ENCODE results near the gene ATP2B1. TPM values are rescaled to one million over a fixed set of nuclear protein-coding genes. Genes with fewer than 3 reads are reported as not detected.
A peak's percentile ranks its signal among the peaks of the same experiment; 100 is the strongest.

ATP2B1 gene
- total and polyA plus RNA-seq, 2 of the 13 experiments (the other 11 are each of a cell fraction or from before 2014, with no cell fraction given), result 12.1 to 60.2 TPM

- TF ChIP-seq, protein P1, sequence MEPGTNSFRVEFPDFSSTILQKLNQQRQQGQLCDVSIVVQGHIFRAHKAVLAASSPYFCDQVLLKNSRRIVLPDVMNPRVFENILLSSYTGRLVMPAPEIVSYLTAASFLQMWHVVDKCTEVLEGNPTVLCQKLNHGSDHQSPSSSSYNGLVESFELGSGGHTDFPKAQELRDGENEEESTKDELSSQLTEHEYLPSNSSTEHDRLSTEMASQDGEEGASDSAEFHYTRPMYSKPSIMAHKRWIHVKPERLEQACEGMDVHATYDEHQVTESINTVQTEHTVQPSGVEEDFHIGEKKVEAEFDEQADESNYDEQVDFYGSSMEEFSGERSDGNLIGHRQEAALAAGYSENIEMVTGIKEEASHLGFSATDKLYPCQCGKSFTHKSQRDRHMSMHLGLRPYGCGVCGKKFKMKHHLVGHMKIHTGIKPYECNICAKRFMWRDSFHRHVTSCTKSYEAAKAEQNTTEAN (CRISPR knock-in tag; conservative IDR thresholded peaks at IDR 0.05), result peak; percentile 37; the same call in 1 of the 2 replicates
- peak; percentile 67; the same call in 1 of the 2 replicates for TF ChIP-seq FOXC1 (CRISPR knock-in tag; IDR thresholded peaks at IDR 0.05; ENCODE audit: borderline replicate concordance)
- peak; percentile 27; the same call in 1 of the 2 replicates for TF ChIP-seq ZNF616 (CRISPR knock-in tag; IDR thresholded peaks at IDR 0.05; ENCODE audit: low read depth)
- TF ChIP-seq RFXAP (CRISPR knock-in tag; IDR thresholded peaks at IDR 0.05; ENCODE audit: borderline replicate concordance), result peak; percentile 89
- TF ChIP-seq REPIN1 (CRISPR knock-in tag; IDR thresholded peaks at IDR 0.05; ENCODE audit: borderline replicate concordance, low read depth), result no peak
- TF ChIP-seq TOE1 (CRISPR knock-in tag; IDR thresholded peaks at IDR 0.05), result no peak
- peak; percentile 8; the same call in 1 of the 2 replicates for TF ChIP-seq ZFX (CRISPR knock-in tag; IDR thresholded peaks at IDR 0.05; ENCODE audit: low read depth)
- TF ChIP-seq ZNF672 (CRISPR knock-in tag; IDR thresholded peaks at IDR 0.05), result 0 out of 2 replicates have a peak, but pooled peaks have one; percentile 53
- 0 out of 2 replicates have a peak, but pooled peaks have one; percentile 41 for TF ChIP-seq HOXA9 (CRISPR knock-in tag; IDR thresholded peaks at IDR 0.05; ENCODE audit: borderline replicate concordance)
- TF ChIP-seq, protein P2, sequence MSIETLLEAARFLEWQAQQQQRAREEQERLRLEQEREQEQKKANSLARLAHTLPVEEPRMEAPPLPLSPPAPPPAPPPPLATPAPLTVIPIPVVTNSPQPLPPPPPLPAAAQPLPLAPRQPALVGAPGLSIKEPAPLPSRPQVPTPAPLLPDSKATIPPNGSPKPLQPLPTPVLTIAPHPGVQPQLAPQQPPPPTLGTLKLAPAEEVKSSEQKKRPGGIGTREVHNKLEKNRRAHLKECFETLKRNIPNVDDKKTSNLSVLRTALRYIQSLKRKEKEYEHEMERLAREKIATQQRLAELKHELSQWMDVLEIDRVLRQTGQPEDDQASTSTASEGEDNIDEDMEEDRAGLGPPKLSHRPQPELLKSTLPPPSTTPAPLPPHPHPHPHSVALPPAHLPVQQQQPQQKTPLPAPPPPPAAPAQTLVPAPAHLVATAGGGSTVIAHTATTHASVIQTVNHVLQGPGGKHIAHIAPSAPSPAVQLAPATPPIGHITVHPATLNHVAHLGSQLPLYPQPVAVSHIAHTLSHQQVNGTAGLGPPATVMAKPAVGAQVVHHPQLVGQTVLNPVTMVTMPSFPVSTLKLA (IDR thresholded peaks at IDR 0.05), result peak; percentile 46
- no peak for TF ChIP-seq HNRNPH1 (optimal IDR thresholded peaks at IDR 0.05; ENCODE audit: low read depth, low read length)
- TF ChIP-seq ZNF317 (CRISPR knock-in tag; IDR thresholded peaks at IDR 0.05), result peak; percentile 86
- TF ChIP-seq ASH2L (IDR thresholded peaks at IDR 0.05; ENCODE audit: insufficient read length, low read depth, low read length), result peak; percentile 54
- no peak for TF ChIP-seq LCORL (IDR thresholded peaks at IDR 0.05)
- TF ChIP-seq LCORL (CRISPR knock-in tag; IDR thresholded peaks at IDR 0.05), result peak; percentile 57; the same call in 1 of the 2 replicates
- peak; percentile 61 for TF ChIP-seq POLR2G (IDR thresholded peaks at IDR 0.05; ENCODE audit: low read depth, low read length)
- peak; percentile 18; the same call in 1 of the 2 replicates for TF ChIP-seq NR2C2 (CRISPR knock-in tag; IDR thresholded peaks at IDR 0.05; ENCODE audit: borderline replicate concordance)
- TF ChIP-seq EHMT2 (IDR thresholded peaks at IDR 0.05; ENCODE audit: borderline replicate concordance, low read depth, low read length), result no peak
- peak; percentile 77 for TF ChIP-seq TBX2 (CRISPR knock-in tag; IDR thresholded peaks at IDR 0.05; ENCODE audit: borderline replicate concordance)
- TF ChIP-seq, protein P3, sequence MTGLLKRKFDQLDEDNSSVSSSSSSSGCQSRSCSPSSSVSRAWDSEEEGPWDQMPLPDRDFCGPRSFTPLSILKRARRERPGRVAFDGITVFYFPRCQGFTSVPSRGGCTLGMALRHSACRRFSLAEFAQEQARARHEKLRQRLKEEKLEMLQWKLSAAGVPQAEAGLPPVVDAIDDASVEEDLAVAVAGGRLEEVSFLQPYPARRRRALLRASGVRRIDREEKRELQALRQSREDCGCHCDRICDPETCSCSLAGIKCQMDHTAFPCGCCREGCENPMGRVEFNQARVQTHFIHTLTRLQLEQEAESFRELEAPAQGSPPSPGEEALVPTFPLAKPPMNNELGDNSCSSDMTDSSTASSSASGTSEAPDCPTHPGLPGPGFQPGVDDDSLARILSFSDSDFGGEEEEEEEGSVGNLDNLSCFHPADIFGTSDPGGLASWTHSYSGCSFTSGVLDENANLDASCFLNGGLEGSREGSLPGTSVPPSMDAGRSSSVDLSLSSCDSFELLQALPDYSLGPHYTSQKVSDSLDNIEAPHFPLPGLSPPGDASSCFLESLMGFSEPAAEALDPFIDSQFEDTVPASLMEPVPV (CRISPR knock-in tag; IDR thresholded peaks at IDR 0.05), result 0 out of 2 replicates have a peak, but pooled peaks have one; percentile 16
- peak; percentile 63; the same call in 1 of the 2 replicates for TF ChIP-seq PHF21A (CRISPR knock-in tag; IDR thresholded peaks at IDR 0.05)
- TF ChIP-seq ZMYM2 (CRISPR knock-in tag; IDR thresholded peaks at IDR 0.05), result 0 out of 2 replicates have a peak, but pooled peaks have one; percentile 56
- no peak for TF ChIP-seq MAFG (CRISPR knock-in tag; IDR thresholded peaks at IDR 0.05)
- peak; percentile 89 for TF ChIP-seq KDM2A (CRISPR knock-in tag; IDR thresholded peaks at IDR 0.05; ENCODE audit: borderline replicate concordance, low read depth)
- TF ChIP-seq SP4 (CRISPR knock-in tag; IDR thresholded peaks at IDR 0.05), result 0 out of 2 replicates have a peak, but pooled peaks have one; percentile 51
- peak; percentile 82 for TF ChIP-seq NFYB (CRISPR knock-in tag; IDR thresholded peaks at IDR 0.05)
Observed at GRCh38 chr12:89709157-89709994, 738 bp upstream of the ATP2B1 start (continued).
